Dermis microvascular lymphatic vessel endothelial cell (primary cell): ENCODE data around the gene PHF21A. TPM values are rescaled to one million over a fixed set of nuclear protein-coding genes. Genes with fewer than 3 reads are reported as not detected.
"Not testable (repeated sequence)": the region's sequence is repeated elsewhere in the genome, so short reads cannot be mapped to it uniquely, and the experiment has no call there.

ENCODE experiments used
- DNase-seq, 2 donors: peaks; one replicate each; pipeline versions ENCODE4 v3.0.0 to v3.0.0-alpha.2; 2010; ENCODE audit warnings: low read depth in 2 of 2
- total RNA-seq: library from RNA; depleted of rRNA; stranded (reverse); fragments of >200 nt; gene quantifications from 2 replicates; pipeline ENCODE4 v1.2.1, GENCODE V29; 2014

The PHF21A gene
- total RNA-seq, 1 donor from 2014 or later, result 6.7 TPM

DNA sequence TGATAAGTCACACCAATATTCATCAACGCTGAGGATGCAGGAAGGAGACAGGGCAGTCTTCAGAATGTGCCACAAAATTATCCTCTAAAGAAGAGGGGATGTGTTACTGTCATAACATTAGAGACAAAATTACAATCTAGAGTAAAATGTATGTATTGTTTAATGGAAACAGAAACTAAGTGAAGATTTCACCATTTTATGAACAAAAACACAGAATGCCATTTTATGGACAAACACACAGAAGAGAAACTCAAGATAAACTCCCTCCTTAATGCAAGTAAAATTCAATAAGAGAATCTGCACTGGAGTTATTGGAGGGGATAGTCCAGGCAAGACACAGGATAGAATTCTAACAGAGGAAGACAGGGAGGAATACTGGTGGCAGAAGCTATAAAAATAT, 136.0 kb downstream of the PHF21A start:
- DNase-seq, result no peak

DNA sequence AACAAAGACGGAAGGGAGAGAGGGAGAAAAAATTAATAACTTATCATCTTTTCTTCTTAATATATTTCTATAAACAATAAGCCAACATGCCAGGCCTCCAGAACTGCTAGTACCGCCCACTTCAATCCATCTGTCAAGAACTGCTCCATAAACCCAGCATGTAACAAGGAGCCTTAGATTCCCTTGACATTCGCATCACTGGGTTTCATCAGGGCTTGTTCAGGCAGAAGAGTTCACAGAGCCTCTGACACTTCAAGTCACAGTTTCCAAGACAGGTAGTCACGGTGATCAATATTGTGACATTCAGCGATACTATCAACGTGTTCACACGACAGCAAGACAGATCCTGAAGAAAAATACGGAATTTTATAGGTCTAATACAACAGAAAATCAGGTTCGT, 137.1 kb downstream of the PHF21A start:
- DNase-seq, result no peak

DNA sequence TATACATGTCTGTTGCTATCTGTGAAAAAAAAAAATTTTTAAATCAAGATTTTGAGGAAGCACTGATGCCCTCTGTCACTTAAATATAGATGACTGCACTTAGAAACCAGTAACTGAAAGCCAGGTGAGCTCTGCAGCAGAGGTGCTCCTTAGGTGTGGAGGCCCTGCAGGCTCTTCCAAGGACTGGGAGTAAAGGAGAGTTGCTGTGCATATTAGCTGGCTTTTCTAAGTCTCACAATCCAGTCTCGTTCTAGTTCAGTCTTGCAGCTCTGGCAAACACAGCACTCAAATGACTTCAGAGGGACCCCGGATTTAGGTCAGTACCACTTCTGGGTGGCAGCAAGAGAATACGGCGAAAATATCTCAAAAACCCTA, 137.8 kb downstream of the PHF21A start:
- no peak for DNase-seq

DNA sequence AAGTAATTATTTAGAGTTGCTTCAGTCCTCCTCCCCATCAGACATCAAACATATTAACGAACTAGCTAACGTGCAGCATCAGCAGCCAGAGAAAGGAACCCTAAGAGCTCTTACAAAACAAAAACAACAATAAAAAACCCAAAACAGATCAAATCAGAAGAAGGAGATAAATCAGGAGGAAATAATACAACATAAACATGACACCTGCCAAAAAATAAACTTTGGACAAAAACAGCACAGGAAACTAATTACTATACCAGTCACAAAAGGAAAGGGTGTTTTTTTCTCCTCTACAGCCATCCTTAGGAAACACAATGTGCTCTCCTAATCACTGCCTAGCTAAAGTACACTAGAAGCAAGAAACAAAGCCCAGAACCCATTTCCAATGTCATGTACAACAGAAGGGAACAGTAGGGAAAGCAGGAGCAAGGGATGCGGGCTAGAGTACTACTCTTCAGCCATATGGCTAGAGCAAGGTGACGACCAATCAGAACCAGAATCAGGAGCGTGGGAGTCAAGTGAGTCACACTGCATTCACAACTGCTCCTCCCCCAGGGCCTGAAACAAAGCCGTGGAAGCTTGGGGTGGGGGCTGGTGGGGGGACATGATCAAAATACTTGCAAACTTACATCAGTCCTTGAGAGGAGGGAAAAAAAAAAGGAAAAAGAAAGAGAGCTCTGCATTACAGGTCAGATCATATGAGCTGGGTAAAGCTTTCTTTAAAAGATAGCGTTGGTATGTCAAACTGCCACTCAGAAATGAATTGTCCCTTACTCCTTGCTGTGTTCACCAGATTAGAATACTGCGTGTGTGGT, 138.4 kb downstream of the PHF21A start:
- DNase-seq, result peak in 1 of 2 donors; percentile 75

DNA sequence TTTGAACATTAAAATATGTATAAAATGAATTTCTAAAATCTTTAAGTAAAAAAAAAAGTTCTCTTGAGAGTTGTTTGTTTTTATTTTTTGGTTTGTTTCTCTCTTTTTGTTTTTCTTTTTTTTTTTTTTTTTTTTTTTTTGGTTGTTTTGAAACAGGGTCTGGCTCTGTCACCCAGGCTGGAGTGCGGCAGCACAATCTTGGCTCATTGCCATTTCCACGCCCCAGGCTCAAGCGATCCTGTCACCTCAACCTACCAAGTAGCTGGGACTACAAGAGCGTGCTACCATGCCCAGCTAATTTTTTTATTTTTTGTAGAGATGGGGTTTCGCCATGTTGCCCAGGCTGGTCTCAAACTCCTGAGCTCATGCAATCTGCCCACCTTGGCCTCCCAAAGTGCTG, 139.4 kb downstream of the PHF21A start:
- not testable (repeated sequence) for DNase-seq

DNA sequence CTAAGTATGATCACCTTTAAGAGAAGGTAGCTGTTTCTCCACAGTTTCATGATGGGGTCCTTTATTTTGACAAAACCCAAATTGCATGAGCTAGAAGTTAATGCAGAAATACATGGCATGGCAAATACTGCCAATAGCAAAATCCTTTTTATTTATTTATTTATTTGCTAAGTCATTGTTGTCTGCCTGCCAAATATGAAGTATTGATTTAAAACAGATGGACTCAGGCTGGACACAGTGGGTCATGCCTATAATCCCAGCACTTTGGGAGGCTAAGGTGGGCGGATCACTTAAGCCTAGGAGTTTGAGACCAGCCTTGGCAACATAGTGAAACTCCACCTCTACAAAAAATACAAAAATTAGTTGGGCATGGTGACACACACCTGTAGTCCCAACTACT, 146.4 kb downstream of the PHF21A start:
- no peak for DNase-seq

DNA sequence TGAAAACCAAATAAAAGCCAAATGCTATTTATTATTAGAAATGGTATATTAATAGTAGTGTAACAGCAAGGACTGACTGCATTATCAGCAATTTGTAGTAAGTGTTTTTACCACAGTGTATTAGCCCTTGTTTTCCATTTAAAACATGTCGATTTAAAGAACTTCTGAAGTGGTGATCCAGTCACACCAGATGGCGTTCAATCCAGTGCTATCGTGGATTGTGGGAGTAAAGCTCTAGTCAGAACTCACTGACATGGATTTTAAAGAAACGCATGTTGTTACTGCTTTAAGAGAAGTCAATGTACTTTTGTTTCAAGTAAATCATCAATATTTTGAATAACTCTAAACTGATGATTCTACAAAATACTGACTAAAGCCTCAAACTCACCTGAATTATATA, 147.7 kb downstream of the PHF21A start:
- no peak for DNase-seq

DNA sequence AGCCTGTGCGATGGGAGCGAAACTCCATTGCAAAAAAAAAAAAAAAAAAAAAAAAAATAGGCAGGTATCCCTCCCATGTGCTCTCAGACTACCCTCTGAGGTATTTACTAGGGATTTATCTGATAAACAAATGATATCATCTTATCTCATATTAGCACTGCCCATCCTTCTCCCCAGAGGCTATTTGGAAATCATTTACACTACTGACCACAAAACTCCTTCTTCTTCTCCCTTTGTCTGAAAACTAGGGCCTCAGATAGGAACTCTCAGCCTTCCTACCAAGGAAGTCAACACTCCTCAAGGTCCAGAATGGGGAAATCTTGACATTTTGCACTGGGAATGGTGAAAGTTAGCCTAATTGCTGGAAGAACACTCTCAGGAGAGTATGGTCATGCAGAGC, 152.4 kb downstream of the PHF21A start:
- DNase-seq, result no peak

DNA sequence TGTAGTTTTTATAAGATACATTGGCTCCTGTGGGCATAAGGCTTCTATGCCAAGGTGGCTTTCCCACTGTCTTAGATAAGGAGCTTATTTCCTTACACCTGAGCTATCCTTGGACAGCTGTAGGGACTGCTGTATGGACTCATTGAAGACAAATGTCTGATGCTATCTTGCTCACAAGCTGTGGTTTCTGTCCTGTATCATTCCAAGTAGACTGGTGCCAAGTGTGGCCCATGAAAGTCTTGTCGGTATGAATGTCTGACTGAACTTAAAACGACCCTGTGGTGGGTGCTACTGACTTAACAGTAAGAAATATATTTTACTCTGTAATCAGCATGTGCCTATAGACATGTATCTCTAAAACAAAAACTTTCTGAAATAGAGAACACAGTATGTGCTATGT, 153.7 kb downstream of the PHF21A start:
- no peak for DNase-seq

DNA sequence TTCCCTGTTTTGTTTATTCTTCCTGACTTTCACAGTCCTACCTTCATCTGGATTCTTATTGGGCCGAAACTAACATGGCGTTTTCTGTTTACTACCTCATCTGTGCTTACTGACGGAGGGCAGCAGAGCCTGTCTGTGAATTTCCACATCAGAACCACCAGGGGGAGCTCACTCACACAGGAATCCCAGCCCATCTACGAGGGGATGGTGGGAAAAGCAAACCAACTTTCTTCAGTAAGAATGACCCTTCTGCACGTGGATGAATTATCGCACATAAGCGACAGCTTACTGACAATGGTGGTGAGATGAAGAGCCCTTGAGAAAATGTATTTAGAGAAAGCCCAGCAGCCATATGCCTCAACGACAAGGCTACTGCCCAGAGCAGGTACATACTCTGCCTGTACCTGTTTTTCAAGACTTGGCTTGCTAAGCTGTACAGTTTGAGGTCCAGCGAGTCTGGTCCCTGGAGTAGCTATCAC, 156.3 kb downstream of the PHF21A start:
- DNase-seq, result peak; percentile 64 to 81

DNA sequence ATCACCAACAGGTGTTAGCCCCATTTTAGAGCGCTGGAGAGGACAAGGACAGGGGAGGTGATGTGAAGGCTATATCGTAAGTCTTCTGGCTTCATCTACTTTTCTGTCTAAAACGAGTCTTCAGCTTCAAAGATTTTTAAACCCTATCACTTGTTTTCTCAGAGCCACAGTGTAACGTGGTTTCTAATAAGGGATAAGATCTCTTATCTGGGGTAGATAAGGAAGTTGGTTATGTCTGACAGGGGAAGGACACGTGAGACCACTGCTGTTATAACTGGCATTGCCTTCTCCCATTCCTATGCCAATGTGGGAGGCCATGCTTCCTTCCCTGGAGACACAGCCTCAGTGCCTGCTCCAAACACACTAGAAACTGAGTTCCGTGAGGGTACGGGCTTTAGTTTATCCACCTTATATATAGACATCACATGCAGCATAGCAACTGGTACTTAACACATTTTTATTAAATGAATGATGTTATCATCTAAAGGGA, 159.5 kb downstream of the PHF21A start:
- no peak for DNase-seq

DNA sequence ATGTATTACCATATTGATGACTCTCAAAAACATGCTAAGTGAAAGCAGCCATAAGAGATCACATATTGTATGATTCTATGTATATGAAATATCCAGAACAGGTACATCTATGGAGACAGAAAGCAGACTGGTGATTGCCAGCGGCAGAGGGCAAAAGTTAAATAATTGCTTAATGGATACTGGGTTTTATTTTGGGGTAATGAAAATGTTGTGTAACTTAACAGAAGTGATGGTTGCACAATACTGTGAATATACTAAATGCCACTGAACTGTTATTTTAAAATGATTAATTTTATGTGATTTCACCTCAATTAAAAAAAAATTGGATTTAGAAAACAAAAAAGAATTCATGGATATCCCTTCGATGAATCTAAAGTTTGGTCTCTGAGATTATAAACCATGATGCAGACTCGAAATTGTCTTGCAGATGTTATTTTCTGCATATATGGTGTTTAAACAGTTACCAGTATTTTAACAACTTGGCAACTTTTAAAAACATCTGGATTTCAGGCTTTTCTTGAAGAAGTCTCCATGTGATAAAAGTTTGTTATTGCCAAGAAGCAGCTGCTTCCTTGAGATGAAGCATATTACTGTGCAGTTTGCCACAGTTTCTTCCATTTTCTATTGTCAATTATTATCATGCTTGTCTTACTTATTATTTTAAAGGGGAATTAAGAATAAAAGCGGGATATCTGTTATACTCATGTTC, 160.7 kb downstream of the PHF21A start:
- DNase-seq, result no peak

DNA sequence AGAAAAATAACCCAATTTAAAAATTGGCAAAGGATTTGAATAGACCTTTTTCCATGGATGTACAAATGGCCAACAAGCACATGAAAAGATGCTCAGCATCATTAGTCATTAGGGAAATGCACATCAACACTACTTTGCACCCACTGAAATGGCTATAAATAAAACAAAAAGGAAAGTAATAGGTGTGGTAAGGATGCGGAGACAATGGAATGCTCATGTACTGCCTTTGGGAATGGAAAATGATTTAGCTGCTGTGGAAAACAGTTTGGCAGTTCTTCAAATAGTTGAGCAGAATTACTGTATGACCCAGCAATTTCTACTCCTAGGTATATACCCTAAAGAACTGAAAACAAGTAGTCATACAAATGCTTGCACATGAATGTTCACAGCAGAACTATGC, 161.4 kb downstream of the PHF21A start:
- peak; percentile 68 to 84 for DNase-seq

DNA sequence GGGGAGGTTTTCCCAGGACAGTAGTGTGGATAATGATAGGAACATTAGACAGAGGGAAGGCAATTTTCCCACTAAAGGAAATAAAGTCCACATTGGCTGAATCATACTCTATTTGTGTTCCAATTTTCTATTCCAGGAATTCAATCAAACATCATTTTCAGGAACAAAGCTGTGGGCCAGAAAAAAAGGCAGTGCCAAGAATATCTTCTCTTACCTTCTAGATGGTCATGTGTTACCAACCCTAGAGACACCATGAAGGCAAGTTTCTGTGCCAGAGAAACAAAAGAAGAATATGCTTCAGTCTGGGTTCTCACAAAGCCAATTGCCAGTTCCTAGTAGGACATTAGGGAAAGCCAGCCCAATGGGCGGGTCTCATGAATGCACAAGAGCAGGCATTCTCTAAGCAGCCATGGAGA, 171.3 kb downstream of the PHF21A start:
- DNase-seq, result no peak

DNA sequence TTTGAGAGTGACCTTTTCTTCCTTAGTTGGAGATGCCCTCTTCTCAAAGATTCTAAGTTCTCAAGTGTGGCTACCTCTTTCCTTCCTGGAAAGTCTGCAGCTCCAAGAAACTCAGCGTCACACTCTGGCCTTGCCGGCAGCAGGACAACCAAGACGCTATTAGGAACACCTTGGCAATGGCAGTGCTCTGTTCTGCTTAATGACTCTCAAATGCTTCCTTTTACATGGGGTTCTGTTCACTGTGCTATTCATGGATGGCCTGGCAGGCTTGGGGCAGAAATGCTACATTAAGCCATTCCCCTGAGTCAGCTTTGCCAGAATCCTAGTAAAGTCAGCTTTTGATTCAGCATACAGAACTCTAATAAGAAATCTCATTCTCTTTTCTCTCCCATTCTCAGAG, 172.9 kb downstream of the PHF21A start:
- no peak for DNase-seq

DNA sequence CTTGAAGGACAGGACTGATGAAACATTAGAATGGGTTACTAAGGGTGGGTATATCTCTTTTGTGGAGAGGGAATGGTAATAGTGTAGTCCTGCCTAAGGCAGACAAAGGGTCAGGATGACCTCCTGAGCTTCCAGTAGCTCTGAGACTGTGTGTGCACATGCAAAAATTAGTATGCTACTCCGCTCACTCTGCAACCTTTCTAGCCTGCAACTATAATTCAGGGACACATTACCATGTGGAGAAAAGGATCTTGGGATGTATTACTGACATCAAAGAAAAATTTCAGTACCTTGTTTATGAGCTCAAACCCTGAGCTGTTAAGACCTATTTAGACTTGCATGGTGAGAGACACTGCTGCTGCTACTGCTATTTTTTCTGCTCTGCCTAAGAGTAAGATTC, 173.4 kb downstream of the PHF21A start:
- DNase-seq, result no peak

DNA sequence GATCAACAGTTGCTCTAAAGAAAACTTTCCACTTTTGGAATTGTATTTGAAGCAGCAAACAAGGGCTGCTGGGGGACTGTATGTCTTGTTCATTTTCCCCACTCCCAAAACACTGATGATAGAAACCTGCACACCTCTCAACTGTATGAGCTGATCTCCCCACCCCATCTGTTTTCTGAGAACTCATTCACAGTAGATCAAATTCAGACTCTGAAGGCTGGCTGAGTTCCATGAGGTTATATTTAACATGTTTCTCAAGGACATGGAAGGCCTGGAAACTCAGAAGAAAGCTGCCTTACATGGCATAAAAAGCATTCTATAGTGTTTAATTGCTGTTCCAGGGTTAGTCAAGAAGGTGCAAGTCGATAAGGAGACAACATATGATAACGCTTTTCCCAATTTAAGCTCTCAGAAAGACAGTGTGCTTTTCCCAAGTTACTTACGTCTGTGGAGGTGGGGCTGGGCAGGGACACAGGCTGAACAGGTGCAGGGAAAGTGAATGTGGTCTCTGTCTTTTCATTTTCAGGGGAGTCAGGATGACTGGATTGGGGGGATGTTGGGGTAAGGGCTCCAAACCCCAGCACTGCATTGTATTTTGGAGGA, 175.8 kb downstream of the PHF21A start:
- no peak for DNase-seq

DNA sequence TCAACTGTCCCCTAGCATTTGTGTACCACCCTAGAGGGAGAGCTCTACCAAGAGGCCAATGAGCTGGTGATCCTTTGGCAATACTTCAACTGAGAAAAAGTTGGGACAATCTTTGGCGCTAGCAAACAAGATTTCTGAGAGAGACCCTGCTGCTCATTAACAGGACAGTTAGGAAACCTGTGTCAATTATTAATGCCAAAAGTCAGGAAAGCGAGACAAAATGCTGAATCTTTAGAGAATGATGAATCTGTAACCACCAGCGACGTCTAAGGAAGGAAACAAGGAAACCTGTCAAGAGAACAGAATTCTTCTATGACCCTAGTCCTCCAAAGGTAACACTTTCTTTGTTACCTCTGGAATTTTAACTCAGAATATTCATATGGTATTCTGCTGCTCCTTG, 178.9 kb downstream of the PHF21A start:
- DNase-seq, result no peak

DNA sequence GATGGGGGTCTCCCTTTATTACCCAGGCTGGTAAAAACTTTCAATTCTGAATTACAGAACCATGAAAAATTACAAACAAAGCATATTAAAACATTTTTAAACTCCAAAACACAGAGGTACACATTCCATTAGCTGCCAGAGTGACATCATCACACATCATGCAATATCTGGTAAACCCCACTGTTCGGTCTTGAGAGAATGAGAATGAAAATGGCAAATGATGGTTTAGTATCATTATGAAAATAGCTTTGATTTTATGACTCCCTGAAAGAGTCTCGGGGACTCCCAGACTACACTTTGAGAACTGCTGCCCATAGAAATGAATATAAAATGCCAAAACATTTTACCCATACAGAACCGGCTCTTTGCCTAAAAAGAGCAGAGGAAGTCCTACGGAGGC, 180.0 kb downstream of the PHF21A start:
- DNase-seq, result no peak

DNA sequence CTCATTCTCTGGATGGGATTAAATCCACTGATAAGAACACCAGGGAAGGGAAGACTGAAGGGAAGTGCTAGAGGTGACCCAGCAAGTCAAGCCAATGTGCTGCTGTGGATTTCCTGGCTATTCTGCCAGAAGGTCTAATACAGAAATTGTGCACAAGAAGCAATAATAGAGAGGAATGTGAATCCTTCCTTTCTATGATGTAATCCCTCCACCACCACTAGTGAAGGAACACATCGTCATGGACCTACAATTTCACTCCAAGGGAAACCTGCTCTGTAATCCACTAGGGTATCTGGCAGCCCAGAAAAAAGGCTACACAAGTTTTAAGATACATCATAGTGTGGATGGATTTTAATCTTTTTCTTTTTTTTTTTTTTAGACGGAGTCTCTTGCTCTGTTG, 181.4 kb downstream of the PHF21A start:
- DNase-seq, result peak in 1 of 2 donors; percentile 15

DNA sequence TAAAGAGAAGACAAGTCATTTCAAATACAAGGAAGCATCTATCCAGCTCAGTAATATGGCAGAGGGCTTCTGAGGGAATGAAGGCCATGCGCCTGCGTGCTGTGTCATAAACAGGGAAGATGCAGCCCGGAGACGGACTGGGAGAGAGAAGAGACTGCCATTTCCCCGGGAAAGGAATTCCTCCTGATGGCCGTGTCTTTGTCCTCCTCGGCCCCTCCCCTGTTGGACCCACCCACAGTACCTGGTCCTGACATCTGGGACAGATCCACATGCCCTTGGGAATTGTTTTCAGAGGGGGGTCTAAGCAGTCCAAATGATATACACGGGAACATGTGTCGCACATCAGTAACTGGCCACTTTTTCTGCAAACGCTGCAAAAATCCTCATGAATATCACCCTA, 183.3 kb downstream of the PHF21A start:
- DNase-seq, result no peak

DNA sequence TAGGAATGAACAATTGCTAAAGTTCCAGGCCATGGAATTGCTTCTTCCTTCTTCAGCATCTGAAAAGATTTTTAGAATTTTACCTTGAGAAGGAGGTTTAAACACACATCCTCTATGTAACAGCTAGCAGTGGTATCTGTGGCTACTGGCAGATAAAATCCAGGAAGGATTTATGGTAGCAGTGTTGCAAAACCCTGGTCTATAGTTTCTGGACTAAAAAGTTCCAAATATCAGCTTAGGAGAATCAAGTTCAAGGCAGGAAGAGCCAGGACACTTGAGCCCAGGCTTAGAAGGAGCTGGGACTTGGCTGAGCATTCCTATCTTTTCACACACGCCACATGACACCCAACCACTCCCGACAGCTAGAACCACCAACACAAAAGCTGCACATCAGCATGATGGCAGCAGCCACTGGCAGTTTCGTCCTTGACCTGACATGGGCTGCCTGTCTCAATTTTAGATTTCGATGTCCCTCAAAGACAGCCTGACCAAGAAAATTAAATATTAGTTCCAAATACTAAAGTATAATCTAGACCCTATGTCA, 184.7 kb downstream of the PHF21A start:
- no peak for DNase-seq
